NCI-H345 treated with DMSO at 0.1 percent for 48 hours (cell line): ENCODE data around the gene CHRND.

Experiments used
- DNase-seq: peaks from one replicate; lab custom pipeline; 2025; ENCODE audit not compliant: unreplicated experiment; lab: John Stamatoyannopoulos, UW

Gene CHRND

GRCh38 chr2:232525791-232526371, at the start of gene CHRND:
Gene CHRND (plus strand): TSS chr2:232526160. CDS start chr2:232526216, 56 bp downstream.
- DNase-seq: no peak

GRCh38 chr2:232476791-232477190, 49.2 kb upstream of the CHRND start:
- DNase-seq: no peak

- no peak for DNase-seq
Observed at GRCh38 chr2:232477751-232478510, 48.0 kb upstream of the CHRND start.

- no peak for DNase-seq
Observed at GRCh38 chr2:232478571-232479340, 47.2 kb upstream of the CHRND start.

- DNase-seq: no peak
Observed at GRCh38 chr2:232479341-232480200, 46.4 kb upstream of the CHRND start.

- DNase-seq: no peak
Observed at GRCh38 chr2:232480201-232481190, 45.5 kb upstream of the CHRND start.

GRCh38 chr2:232481322-232482140, 44.4 kb upstream of the CHRND start:
- DNase-seq: no peak

- no peak for DNase-seq
Observed at GRCh38 chr2:232482301-232483238, 43.4 kb upstream of the CHRND start.

GRCh38 chr2:232483311-232483922, 42.5 kb upstream of the CHRND start:
- DNase-seq: no peak

- DNase-seq: no peak
Observed at GRCh38 chr2:232483923-232484627, 41.9 kb upstream of the CHRND start.

- no peak for DNase-seq
Observed at GRCh38 chr2:232484628-232485347, 41.2 kb upstream of the CHRND start.

- no peak for DNase-seq
Observed at GRCh38 chr2:232485348-232485756, 40.6 kb upstream of the CHRND start.

GRCh38 chr2:232485757-232486557, 40.0 kb upstream of the CHRND start:
- DNase-seq: no peak

GRCh38 chr2:232486558-232487384, 39.2 kb upstream of the CHRND start:
- no peak for DNase-seq
